ENCODE results near the gene ZSCAN2.
A peak's percentile ranks its signal among the peaks of the same experiment; 100 is the strongest.

Gene ZSCAN2

GRCh38 chr15:84588053-84588874 is 12.5 kb upstream of the ZSCAN2 start:
- H3K36me3 Mint-ChIP-seq (ENCODE audit: low read depth), result no peaks in the 10 kb centered on the region
- H3K27ac Mint-ChIP-seq, result no peak overlapping the region
- peak overlapping the region; percentile 56 for H3K4me3 Mint-ChIP-seq
- H3K27me3 Mint-ChIP-seq, result peaks cover 8% of the 10 kb centered on the region
- peaks cover 5% of the 10 kb centered on the region for H3K4me1 Mint-ChIP-seq (ENCODE audit: low read depth)
- H3K9me3 Mint-ChIP-seq, result no peaks in the 10 kb centered on the region

GRCh38 chr15:84590406-84590805 is 10.4 kb upstream of the ZSCAN2 start:
- no peaks in the 10 kb centered on the region for H3K9me3 Mint-ChIP-seq
- peaks cover 4% of the 10 kb centered on the region for H3K27me3 Mint-ChIP-seq
- no peak overlapping the region for H3K4me3 Mint-ChIP-seq
- H3K36me3 Mint-ChIP-seq (ENCODE audit: low read depth), result no peaks in the 10 kb centered on the region
- no peak overlapping the region for H3K27ac Mint-ChIP-seq
- H3K4me1 Mint-ChIP-seq (ENCODE audit: low read depth), result peaks cover 12% of the 10 kb centered on the region

GRCh38 chr15:84591815-84592214 is 9.0 kb upstream of the ZSCAN2 start:
- Mint-ChIP-seq H3K4me3 (no peak overlapping the region), H3K4me1 (ENCODE audit: low read depth) (peaks cover 12% of the 10 kb centered on the region), H3K36me3 (ENCODE audit: low read depth) (no peaks in the 10 kb centered on the region), H3K9me3 (no peaks in the 10 kb centered on the region), H3K27ac (no peak overlapping the region), H3K27me3 (peaks cover 4% of the 10 kb centered on the region)

- Mint-ChIP-seq H3K36me3 (ENCODE audit: low read depth) (no peaks in the 10 kb centered on the region), H3K27me3 (no peaks in the 10 kb centered on the region), H3K9me3 (no peaks in the 10 kb centered on the region), H3K4me3 (no peak overlapping the region), H3K27ac (no peak overlapping the region), H3K4me1 (ENCODE audit: low read depth) (peaks cover 32% of the 10 kb centered on the region)
These were observed 6.1 kb upstream of the ZSCAN2 start for GRCh38 chr15:84594617-84595290.

- no peaks in the 10 kb centered on the region for H3K9me3 Mint-ChIP-seq
- no peaks in the 10 kb centered on the region for H3K36me3 Mint-ChIP-seq (ENCODE audit: low read depth)
- no peak overlapping the region for H3K4me3 Mint-ChIP-seq
- H3K4me1 Mint-ChIP-seq (ENCODE audit: low read depth), result peaks cover 40% of the 10 kb centered on the region
- H3K27ac Mint-ChIP-seq, result no peak overlapping the region
- H3K27me3 Mint-ChIP-seq, result no peaks in the 10 kb centered on the region
These were observed 5.1 kb upstream of the ZSCAN2 start for GRCh38 chr15:84595660-84596059.

- Mint-ChIP-seq H3K27ac (no peak overlapping the region), H3K4me3 (no peak overlapping the region), H3K4me1 (ENCODE audit: low read depth) (peaks cover 48% of the 10 kb centered on the region), H3K9me3 (no peaks in the 10 kb centered on the region), H3K27me3 (no peaks in the 10 kb centered on the region), H3K36me3 (ENCODE audit: low read depth) (no peaks in the 10 kb centered on the region)
These were observed 3.5 kb upstream of the ZSCAN2 start for GRCh38 chr15:84597296-84597695.

- no peaks in the 10 kb centered on the region for H3K9me3 Mint-ChIP-seq
- H3K27ac Mint-ChIP-seq, result no peak overlapping the region
- H3K27me3 Mint-ChIP-seq, result no peaks in the 10 kb centered on the region
- H3K36me3 Mint-ChIP-seq (ENCODE audit: low read depth), result no peaks in the 10 kb centered on the region
- H3K4me1 Mint-ChIP-seq (ENCODE audit: low read depth), result peaks cover 57% of the 10 kb centered on the region
- peak overlapping the region; percentile 10 for H3K4me3 Mint-ChIP-seq
These were observed 2.6 kb upstream of the ZSCAN2 start for GRCh38 chr15:84598250-84598649.

- peaks cover 63% of the 10 kb centered on the region for H3K4me1 Mint-ChIP-seq (ENCODE audit: low read depth)
- H3K9me3 Mint-ChIP-seq, result no peaks in the 10 kb centered on the region
- no peak overlapping the region for H3K4me3 Mint-ChIP-seq
- H3K27ac Mint-ChIP-seq, result no peak overlapping the region
- H3K36me3 Mint-ChIP-seq (ENCODE audit: low read depth), result peaks cover 4% of the 10 kb centered on the region
- no peaks in the 10 kb centered on the region for H3K27me3 Mint-ChIP-seq
These were observed 1.8 kb upstream of the ZSCAN2 start for GRCh38 chr15:84598993-84599392.

- H3K9me3 Mint-ChIP-seq, result no peaks in the 10 kb centered on the region
- H3K36me3 Mint-ChIP-seq (ENCODE audit: low read depth), result peaks cover 8% of the 10 kb centered on the region
- peak overlapping the region; percentile 93 for H3K4me3 Mint-ChIP-seq
- H3K27me3 Mint-ChIP-seq, result no peaks in the 10 kb centered on the region
- peaks cover 66% of the 10 kb centered on the region for H3K4me1 Mint-ChIP-seq (ENCODE audit: low read depth)
- no peak overlapping the region for H3K27ac Mint-ChIP-seq
These were observed 903 bp upstream of the ZSCAN2 start for GRCh38 chr15:84599906-84600305.

- Mint-ChIP-seq H3K36me3 (ENCODE audit: low read depth) (peaks cover 13% of the 10 kb centered on the region), H3K27ac (peak overlapping the region; percentile 69), H3K4me1 (ENCODE audit: low read depth) (peaks cover 70% of the 10 kb centered on the region), H3K4me3 (peak overlapping the region; percentile 93), H3K9me3 (no peaks in the 10 kb centered on the region), H3K27me3 (no peaks in the 10 kb centered on the region)
These were observed 500 bp upstream of the ZSCAN2 start for GRCh38 chr15:84600331-84600686.

- no peak overlapping the region for H3K27ac Mint-ChIP-seq
- peaks cover 24% of the 10 kb centered on the region for H3K36me3 Mint-ChIP-seq (ENCODE audit: low read depth)
These were observed 688 bp downstream of the ZSCAN2 start for GRCh38 chr15:84601555-84601838.

GRCh38 chr15:84603630-84604379 is 3.0 kb downstream of the ZSCAN2 start:
- H3K4me1 Mint-ChIP-seq (ENCODE audit: low read depth), result peaks cover 67% of the 10 kb centered on the region
- H3K36me3 Mint-ChIP-seq (ENCODE audit: low read depth), result peaks cover 36% of the 10 kb centered on the region
- peak overlapping the region; percentile 63 for H3K27ac Mint-ChIP-seq
- H3K9me3 Mint-ChIP-seq, result no peaks in the 10 kb centered on the region
- no peaks in the 10 kb centered on the region for H3K27me3 Mint-ChIP-seq
- peak overlapping the region; percentile 33 for H3K4me3 Mint-ChIP-seq

More at GRCh38 chr15:84601555-84601838, 688 bp downstream of the ZSCAN2 start:
- Mint-ChIP-seq H3K4me1 (ENCODE audit: low read depth) (peaks cover 82% of the 10 kb centered on the region), H3K9me3 (no peaks in the 10 kb centered on the region), H3K4me3 (peak overlapping the region; percentile 93), H3K27me3 (no peaks in the 10 kb centered on the region)

- Mint-ChIP-seq H3K27me3 (no peaks in the 10 kb centered on the region), H3K36me3 (ENCODE audit: low read depth) (peaks cover 45% of the 10 kb centered on the region), H3K9me3 (no peaks in the 10 kb centered on the region), H3K4me3 (peak overlapping the region; percentile 73), H3K27ac (peak overlapping the region; percentile 89), H3K4me1 (ENCODE audit: low read depth) (peaks cover 55% of the 10 kb centered on the region)
These were observed 4.2 kb downstream of the ZSCAN2 start for GRCh38 chr15:84604826-84605553.

- Mint-ChIP-seq H3K4me3 (peak overlapping the region; percentile 73), H3K9me3 (no peaks in the 10 kb centered on the region), H3K27ac (peak overlapping the region; percentile 89), H3K36me3 (ENCODE audit: low read depth) (peaks cover 47% of the 10 kb centered on the region), H3K27me3 (no peaks in the 10 kb centered on the region), H3K4me1 (ENCODE audit: low read depth) (peaks cover 51% of the 10 kb centered on the region)
These were observed 4.7 kb downstream of the ZSCAN2 start for GRCh38 chr15:84605554-84605882.

- Mint-ChIP-seq H3K9me3 (no peaks in the 10 kb centered on the region), H3K27ac (no peak overlapping the region), H3K27me3 (no peaks in the 10 kb centered on the region), H3K36me3 (ENCODE audit: low read depth) (peaks cover 47% of the 10 kb centered on the region), H3K4me3 (no peak overlapping the region), H3K4me1 (ENCODE audit: low read depth) (peaks cover 47% of the 10 kb centered on the region)
These were observed 5.9 kb downstream of the ZSCAN2 start for GRCh38 chr15:84606653-84607120.
